IMR-90 (cell line): ENCODE results near the gene ADGRG3. TPM values are rescaled to one million over a fixed set of nuclear protein-coding genes. Genes with fewer than 3 reads are reported as not detected.

Experiments
- ATAC-seq: fragments of 200-7000 bp; cut with Tn5 transposase; 2 replicates; pipeline ENCODE4 v1.9.1; 2020; ENCODE audit warnings: low read depth, mild to moderate bottlenecking, moderate library complexity
- BruUV-seq: library from RNA; stranded (reverse); fragments of 400-500 nt; replicated peaks from 2 replicates; lab custom pipeline; 2021; lab: Mats Ljungman, UMichigan
- CTCF ChIA-PET: fragments of 300-600 bp; formaldehyde crosslinking; extraction: SDS; loops from one replicate; lab custom pipeline; 2021; ENCODE audit warnings: antibody characterized with exemption; lab: Yijun Ruan, JAX
- POLR2A ChIA-PET: fragments of 300-600 bp; sonication (Branson Sonifier 250); formaldehyde crosslinking; loops from one replicate; lab custom pipeline; 2022; ENCODE audit warnings: antibody characterized with exemption; ENCODE audit not compliant: unreplicated experiment; lab: Charles Lee
- DNase-seq: peaks from one replicate; pipeline ENCODE4 v3.0.0; 2013
- H2AFZ ChIP-seq: replicated peaks from 2 replicates; pipeline ENCODE3; 2013; ENCODE audit warnings: low read length, mild to moderate bottlenecking; ENCODE audit not compliant: poor library complexity
- H2AK5ac ChIP-seq: 2 replicates; pipeline ENCODE4 v1.6.1; 2013; ENCODE audit warnings: low read depth, low read length, inconsistent platforms
- H2AK9ac ChIP-seq: replicated peaks from 2 replicates; pipeline ENCODE3; 2013; ENCODE audit warnings: mild to moderate bottlenecking, low read depth, low read length, moderate library complexity; ENCODE audit not compliant: poor library complexity
- H2BK120ac ChIP-seq: 2 replicates; pipeline ENCODE4 v1.6.1; 2013; ENCODE audit warnings: low read depth, low read length, inconsistent platforms
- H2BK15ac ChIP-seq: 3 replicates; pipeline ENCODE4 v1.6.1; 2013; ENCODE audit warnings: low read depth, low read length, inconsistent platforms
- H2BK20ac ChIP-seq: 2 replicates; pipeline ENCODE4 v1.6.1; 2013; ENCODE audit warnings: low read depth, mild to moderate bottlenecking, inconsistent platforms, low read length, moderate library complexity
- H2BK5ac ChIP-seq: 2 replicates; pipeline ENCODE4 v1.6.1; 2013; ENCODE audit warnings: mild to moderate bottlenecking, low read depth, low read length, inconsistent platforms; ENCODE audit not compliant: poor library complexity, severe bottlenecking
- H3K14ac ChIP-seq: replicated peaks from 2 replicates; pipeline ENCODE4 v1.6.1; 2013; ENCODE audit warnings: low read depth, low read length, inconsistent platforms
- H3K18ac ChIP-seq: 2 replicates; pipeline ENCODE4 v1.6.1; 2013; ENCODE audit warnings: low read depth, low read length, control low read depth
- H3K23ac ChIP-seq: 2 replicates; pipeline ENCODE4 v1.6.1; 2013; ENCODE audit warnings: low read depth, low read length, inconsistent platforms
- H3K27ac ChIP-seq: 2 replicates; pipeline ENCODE4 v1.5.1; 2013; ENCODE audit warnings: mild to moderate bottlenecking, control low read depth, low read length; ENCODE audit not compliant: insufficient read depth
- H3K27me3 ChIP-seq: 2 replicates; pipeline ENCODE4 v1.6.1; 2013; ENCODE audit warnings: low read length; ENCODE audit not compliant: control insufficient read depth, insufficient read depth
- H3K36me3 ChIP-seq: 2 replicates; pipeline ENCODE4 v1.6.1; 2013; ENCODE audit warnings: low read length, mixed read lengths; ENCODE audit not compliant: control insufficient read depth, insufficient read depth
- H3K4ac ChIP-seq: 2 replicates; pipeline ENCODE4 v1.6.1; 2013; ENCODE audit warnings: low read depth, low read length, inconsistent platforms
- H3K4me1 ChIP-seq: 2 replicates; pipeline ENCODE4 v1.6.1; 2013; ENCODE audit warnings: low read length, mixed read lengths; ENCODE audit not compliant: control insufficient read depth, insufficient read depth
- H3K4me2 ChIP-seq: 2 replicates; pipeline ENCODE4 v1.6.1; 2013; ENCODE audit warnings: low read depth, mild to moderate bottlenecking, control low read depth, low read length, moderate library complexity
- H3K4me3 ChIP-seq: 2 replicates; pipeline ENCODE4 v1.5.1; 2013; ENCODE audit warnings: low read depth, mild to moderate bottlenecking, control low read depth, low read length, moderate library complexity; ENCODE audit not compliant: insufficient read depth
- H3K56ac ChIP-seq: 2 replicates; pipeline ENCODE4 v1.6.1; 2013; ENCODE audit warnings: low read length, inconsistent platforms; ENCODE audit not compliant: insufficient read depth; ENCODE audit errors: extremely low read depth
- H3K79me1 ChIP-seq, 2 experiments: 2 replicates each; pipeline ENCODE4 v1.6.1; 2013; ENCODE audit warnings: low read length in 2 of 2, inconsistent platforms in 1 of 2, low read depth in 1 of 2
- H3K9ac ChIP-seq: 2 replicates; pipeline ENCODE4 v1.6.1; 2013; ENCODE audit warnings: low read depth, low read length, control low read depth
- H3K9me1 ChIP-seq: 2 replicates; pipeline ENCODE4 v1.6.1; 2013; ENCODE audit warnings: low read length, inconsistent platforms; ENCODE audit not compliant: insufficient read depth
- H3K9me3 ChIP-seq: 2 replicates; pipeline ENCODE4 v1.6.1; 2013; ENCODE audit warnings: low read length; ENCODE audit not compliant: control insufficient read depth, insufficient read depth
- H4K20me1 ChIP-seq: 2 replicates; pipeline ENCODE4 v1.6.1; 2013; ENCODE audit warnings: low read length, inconsistent platforms; ENCODE audit not compliant: insufficient read depth
- H4K5ac ChIP-seq: 2 replicates; pipeline ENCODE4 v1.6.1; 2013; ENCODE audit warnings: mild to moderate bottlenecking, low read depth, low read length, control low read depth
- H4K8ac ChIP-seq, 2 experiments: 2 replicates each; pipeline ENCODE4 v1.6.1; 2013; ENCODE audit warnings: low read depth in 2 of 2, low read length in 2 of 2, control low read depth in 1 of 2, inconsistent platforms in 1 of 2
- H4K91ac ChIP-seq: 2 replicates; pipeline ENCODE4 v1.6.1; 2013; ENCODE audit warnings: low read depth, low read length, inconsistent platforms; ENCODE audit not compliant: insufficient read depth
- BHLHE40 ChIP-seq: fragments of 150-350 bp; IDR thresholded peaks from 2 replicates; pipeline ENCODE4 v1.6.1; 2016; ENCODE audit warnings: mild to moderate bottlenecking, low read depth, low read length
- CEBPB ChIP-seq: IDR thresholded peaks from 2 replicates; pipeline ENCODE4 v1.6.1; 2012; ENCODE audit warnings: low read depth, low read length, improper control_type of control experiment
- CHD1 ChIP-seq: IDR thresholded peaks from 2 replicates; pipeline ENCODE4 v1.6.1; 2012; ENCODE audit warnings: low read depth, low read length, improper control_type of control experiment
- FOS ChIP-seq: fragments of 150-350 bp; IDR thresholded peaks from 2 replicates; pipeline ENCODE4 v1.6.1; 2016; ENCODE audit warnings: low read depth, low read length
- MAFK ChIP-seq: IDR thresholded peaks from 2 replicates; pipeline ENCODE4 v1.6.1; 2012; ENCODE audit warnings: low read depth, low read length, improper control_type of control experiment
- MAZ ChIP-seq: IDR thresholded peaks from 2 replicates; pipeline ENCODE4 v1.6.1; 2012; ENCODE audit warnings: low read depth, mild to moderate bottlenecking, low read length, improper control_type of control experiment, moderate library complexity, borderline replicate concordance
- MXI1 ChIP-seq: IDR thresholded peaks from 2 replicates; pipeline ENCODE4 v1.6.1; 2012; ENCODE audit warnings: low read depth, mild to moderate bottlenecking, low read length, moderate library complexity, borderline replicate concordance
- NFE2L2 ChIP-seq: fragments of 150-350 bp; IDR thresholded peaks from 2 replicates; pipeline ENCODE4 v1.6.1; 2016; ENCODE audit warnings: low read depth, mild to moderate bottlenecking, low read length
- POLR2A ChIP-seq: IDR thresholded peaks from 2 replicates; pipeline ENCODE4 v1.6.1; 2012; ENCODE audit warnings: mild to moderate bottlenecking, low read depth, low read length
- RAD21 ChIP-seq: IDR thresholded peaks from 2 replicates; pipeline ENCODE4 v1.6.1; 2012; ENCODE audit warnings: low read length, improper control_type of control experiment
- RCOR1 ChIP-seq: IDR thresholded peaks from 2 replicates; pipeline ENCODE4 v1.6.1; 2012; ENCODE audit warnings: mild to moderate bottlenecking, low read length, improper control_type of control experiment; ENCODE audit not compliant: insufficient replicate concordance
- RFX5 ChIP-seq: IDR thresholded peaks from 2 replicates; pipeline ENCODE4 v1.8.0; 2012; ENCODE audit warnings: low read depth, mild to moderate bottlenecking, low read length, moderate library complexity
- SMC3 ChIP-seq: fragments of 150-350 bp; IDR thresholded peaks from 2 replicates; pipeline ENCODE4 v1.6.1; 2016; ENCODE audit warnings: low read depth, mild to moderate bottlenecking, antibody characterized with exemption, low read length, moderate library complexity
- WGBS, 2 experiments: methylation state at CpG; one replicate each; pipeline versions ENCODE4 v1.1.5 to v1.1.7; 2013; ENCODE audit warnings: missing lambda C conversion rate in 2 of 2; ENCODE audit not compliant: insufficient read length in 1 of 2; ENCODE audit errors: extremely low coverage in 2 of 2; 5-methylcytosine and 5-hydroxymethylcytosine counted together
- dilution Hi-C: fragments of 300-500 bp; cut with HindIII; formaldehyde crosslinking; loops from one replicate; pipeline ENCODE4 v1.14.3; 2018; ENCODE audit warnings: low sequenced_read_pairs; ENCODE audit not compliant: unreplicated experiment
- in situ Hi-C: fragments of 300-500 bp; cut with MboI; formaldehyde crosslinking; loops from 3 replicates; pipeline ENCODE4 v1.14.3; 2019; ENCODE audit warnings: low sequenced_read_pairs, inconsistent platforms, mixed read lengths
- intact Hi-C: fragments of 100-400 bp; cut with micrococcal nuclease; formaldehyde crosslinking; loops from 2 replicates; pipeline ENCODE4 v1.10.0; 2022
- polyA plus RNA-seq, 3 experiments: library from polyadenylated mRNA; depleted of rRNA; stranded (reverse); fragments of >200 nt; gene quantifications; 2 replicates each; pipeline ENCODE4 v1.2.3, GENCODE V29; 2012; ENCODE audit warnings: low replicate concordance in 1 of 3
- total RNA-seq: library from RNA; depleted of rRNA; stranded (reverse); fragments of >200 nt; gene quantifications from 2 replicates; pipeline ENCODE4 v1.2.3, GENCODE V29; 2012
- TF ChIP-seq, protein P1 (sequence below): conservative IDR thresholded peaks from 2 replicates; pipeline ENCODE4 v1.5.1; 2012; ENCODE audit warnings: mild to moderate bottlenecking, low read depth, low read length, improper control_type of control experiment
- TF ChIP-seq, protein P2 (sequence below): fragments of 150-350 bp; IDR thresholded peaks from 2 replicates; pipeline ENCODE4 v1.6.1; 2016; ENCODE audit warnings: low read depth, mild to moderate bottlenecking, low read length, moderate library complexity, borderline replicate concordance
- TF ChIP-seq, protein P3 (sequence below): fragments of 150-350 bp; IDR thresholded peaks from 2 replicates; pipeline ENCODE4 v1.6.1; 2017; ENCODE audit warnings: mild to moderate bottlenecking, antibody characterized with exemption, low read length, low read depth

ADGRG3 gene
- total and polyA plus RNA-seq, 2 of the 4 experiments (the other 2 are of a cell fraction): not detected

DNA sequence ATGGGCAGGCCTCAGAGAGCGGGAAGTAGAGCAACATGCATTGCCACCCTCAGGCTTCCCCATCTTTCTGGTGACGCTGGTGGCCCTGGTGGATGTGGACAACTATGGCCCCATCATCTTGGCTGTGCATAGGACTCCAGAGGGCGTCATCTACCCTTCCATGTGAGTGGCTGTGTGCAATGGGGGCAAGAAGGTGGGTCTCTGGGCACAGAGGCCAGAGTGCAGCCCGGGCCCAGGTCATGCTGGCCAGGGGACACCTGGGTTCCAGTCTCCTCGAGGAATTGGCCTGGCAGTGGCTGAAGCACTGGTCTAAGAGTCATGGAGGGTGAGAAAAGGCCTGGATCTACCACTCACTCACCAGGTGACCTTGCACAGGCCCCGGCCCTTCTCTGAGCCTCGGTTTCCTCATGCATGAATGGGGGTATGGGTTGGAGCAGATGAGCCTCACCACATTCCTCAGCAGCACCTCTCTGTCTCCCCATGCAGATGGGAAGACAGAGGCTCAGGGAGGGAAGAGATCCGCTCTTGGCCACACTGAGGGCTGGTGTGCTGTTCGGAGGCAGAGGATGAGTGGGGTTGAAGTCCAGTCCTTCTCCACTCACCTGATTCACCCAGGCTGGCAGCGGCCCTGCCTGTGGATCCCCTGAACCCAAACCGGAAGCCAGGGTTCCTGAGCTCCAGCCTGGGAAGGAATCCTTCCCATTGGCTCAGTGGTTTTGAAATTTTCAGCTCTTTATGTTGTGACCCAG lies 7.2 kb upstream of the ADGRG3 start:
- ChIA-PET CTCF (no interaction called here), POLR2A (no interaction called here)
- Histone ChIP-seq H4K20me1 (no peaks in the 10 kb centered on the region), H3K23ac (no peak overlapping the region), H2AK9ac (no peak overlapping the region), H2BK20ac (no peak overlapping the region), H3K27me3 (no peaks in the 10 kb centered on the region; the same call in 1 of the 2 replicates), H3K4ac (no peak overlapping the region), H3K9me3 (no peaks in the 10 kb centered on the region), H3K4me1 (no peaks in the 10 kb centered on the region), H3K4me2 (no peak overlapping the region), H2AK5ac (no peak overlapping the region), H3K14ac (no peak overlapping the region), H3K36me3 (no peaks in the 10 kb centered on the region), H3K79me1 (no peaks in the 10 kb centered on the region), H2BK5ac (no peak overlapping the region), H2BK120ac (no peak overlapping the region), H3K9me1 (no peaks in the 10 kb centered on the region; the same call in 1 of the 2 replicates), H2BK15ac (no peak overlapping the region), H4K8ac (no peak overlapping the region), H3K56ac (no peak overlapping the region), H3K4me3 (no peak overlapping the region), H4K91ac (no peak overlapping the region), H4K5ac (no peak overlapping the region), H3K9ac (no peak overlapping the region), H3K27ac (no peak overlapping the region), H2AFZ (no peak overlapping the region), H3K18ac (no peak overlapping the region)
- dilution Hi-C loops (no loop called here), intact Hi-C loops (no loop called here), in situ Hi-C loops (no loop called here)
- DNase-seq (no peak), ATAC-seq (no peak)
- WGBS, 2 experiments: no CpG with 5 or more reads among the region's 11 CpGs
- TF ChIP-seq, protein P1, sequence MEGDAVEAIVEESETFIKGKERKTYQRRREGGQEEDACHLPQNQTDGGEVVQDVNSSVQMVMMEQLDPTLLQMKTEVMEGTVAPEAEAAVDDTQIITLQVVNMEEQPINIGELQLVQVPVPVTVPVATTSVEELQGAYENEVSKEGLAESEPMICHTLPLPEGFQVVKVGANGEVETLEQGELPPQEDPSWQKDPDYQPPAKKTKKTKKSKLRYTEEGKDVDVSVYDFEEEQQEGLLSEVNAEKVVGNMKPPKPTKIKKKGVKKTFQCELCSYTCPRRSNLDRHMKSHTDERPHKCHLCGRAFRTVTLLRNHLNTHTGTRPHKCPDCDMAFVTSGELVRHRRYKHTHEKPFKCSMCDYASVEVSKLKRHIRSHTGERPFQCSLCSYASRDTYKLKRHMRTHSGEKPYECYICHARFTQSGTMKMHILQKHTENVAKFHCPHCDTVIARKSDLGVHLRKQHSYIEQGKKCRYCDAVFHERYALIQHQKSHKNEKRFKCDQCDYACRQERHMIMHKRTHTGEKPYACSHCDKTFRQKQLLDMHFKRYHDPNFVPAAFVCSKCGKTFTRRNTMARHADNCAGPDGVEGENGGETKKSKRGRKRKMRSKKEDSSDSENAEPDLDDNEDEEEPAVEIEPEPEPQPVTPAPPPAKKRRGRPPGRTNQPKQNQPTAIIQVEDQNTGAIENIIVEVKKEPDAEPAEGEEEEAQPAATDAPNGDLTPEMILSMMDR: no peak
- no peak for TF ChIP-seq RAD21
- no peak for TF ChIP-seq NFE2L2
- TF ChIP-seq RCOR1: no peak
- TF ChIP-seq POLR2A: no peak
- no peak for TF ChIP-seq CHD1
- TF ChIP-seq CEBPB: no peak
- TF ChIP-seq MXI1: no peak
- no peak for TF ChIP-seq RFX5
- TF ChIP-seq MAFK: no peak
- TF ChIP-seq MAZ: no peak
- no peak for TF ChIP-seq BHLHE40
- TF ChIP-seq FOS: no peak
- TF ChIP-seq, protein P2, sequence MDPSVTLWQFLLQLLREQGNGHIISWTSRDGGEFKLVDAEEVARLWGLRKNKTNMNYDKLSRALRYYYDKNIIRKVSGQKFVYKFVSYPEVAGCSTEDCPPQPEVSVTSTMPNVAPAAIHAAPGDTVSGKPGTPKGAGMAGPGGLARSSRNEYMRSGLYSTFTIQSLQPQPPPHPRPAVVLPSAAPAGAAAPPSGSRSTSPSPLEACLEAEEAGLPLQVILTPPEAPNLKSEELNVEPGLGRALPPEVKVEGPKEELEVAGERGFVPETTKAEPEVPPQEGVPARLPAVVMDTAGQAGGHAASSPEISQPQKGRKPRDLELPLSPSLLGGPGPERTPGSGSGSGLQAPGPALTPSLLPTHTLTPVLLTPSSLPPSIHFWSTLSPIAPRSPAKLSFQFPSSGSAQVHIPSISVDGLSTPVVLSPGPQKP: no peak
- no peak for TF ChIP-seq SMC3
- TF ChIP-seq, protein P3, sequence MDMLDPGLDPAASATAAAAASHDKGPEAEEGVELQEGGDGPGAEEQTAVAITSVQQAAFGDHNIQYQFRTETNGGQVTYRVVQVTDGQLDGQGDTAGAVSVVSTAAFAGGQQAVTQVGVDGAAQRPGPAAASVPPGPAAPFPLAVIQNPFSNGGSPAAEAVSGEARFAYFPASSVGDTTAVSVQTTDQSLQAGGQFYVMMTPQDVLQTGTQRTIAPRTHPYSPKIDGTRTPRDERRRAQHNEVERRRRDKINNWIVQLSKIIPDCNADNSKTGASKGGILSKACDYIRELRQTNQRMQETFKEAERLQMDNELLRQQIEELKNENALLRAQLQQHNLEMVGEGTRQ: no peak
- no TSS peak for BruUV-seq
